H9 (cell line): Measurements from ENCODE around the gene HCN4. TPM values are rescaled to one million over a fixed set of nuclear protein-coding genes. Genes with fewer than 3 reads are reported as not detected.

Experiments used
- DNase-seq: peaks from one replicate; pipeline ENCODE4 v3.0.0-alpha.2; 2017
- H2AFZ ChIP-seq: one replicate; pipeline ENCODE4 v1.6.1; 2013; ENCODE audit warnings: mild to moderate bottlenecking, low read length, control low read depth, moderate library complexity
- H2AK5ac ChIP-seq: 2 replicates; pipeline ENCODE4 v1.6.1; 2013; ENCODE audit warnings: low read length, control low read depth, mixed read lengths; ENCODE audit not compliant: insufficient read length
- H2BK120ac ChIP-seq: one replicate; pipeline ENCODE4 v1.6.1; 2013; ENCODE audit warnings: low read depth, mild to moderate bottlenecking, low read length, control low read depth, inconsistent platforms; ENCODE audit not compliant: poor library complexity, severe bottlenecking
- H2BK12ac ChIP-seq: 2 replicates; pipeline ENCODE4 v1.6.1; 2013; ENCODE audit warnings: low read length, control low read depth, mixed read lengths, low read depth; ENCODE audit not compliant: insufficient read length
- H2BK15ac ChIP-seq: 2 replicates; pipeline ENCODE4 v1.6.1; 2013; ENCODE audit warnings: low read depth, low read length, control low read depth
- H2BK20ac ChIP-seq: one replicate; pipeline ENCODE4 v1.6.1; 2013; ENCODE audit warnings: low read depth, mild to moderate bottlenecking, low read length, control low read depth, inconsistent platforms; ENCODE audit not compliant: poor library complexity, severe bottlenecking
- H2BK5ac ChIP-seq: 2 replicates; pipeline ENCODE4 v1.6.1; 2013; ENCODE audit warnings: low read length, control low read depth, mixed read lengths; ENCODE audit not compliant: insufficient read length
- H3K14ac ChIP-seq: 2 replicates; pipeline ENCODE4 v1.6.1; 2013; ENCODE audit warnings: low read length, control low read depth; ENCODE audit not compliant: insufficient read depth
- H3K18ac ChIP-seq: 2 replicates; pipeline ENCODE4 v1.6.1; 2013; ENCODE audit warnings: low read depth, mild to moderate bottlenecking, mixed read lengths, low read length, control low read depth; ENCODE audit not compliant: insufficient read length
- H3K23ac ChIP-seq: 2 replicates; pipeline ENCODE4 v1.6.1; 2013; ENCODE audit warnings: low read length, control low read depth, mixed read lengths, low read depth; ENCODE audit not compliant: insufficient read length
- H3K23me2 ChIP-seq: 2 replicates; pipeline ENCODE4 v1.6.1; 2013; ENCODE audit warnings: low read depth, mild to moderate bottlenecking, mixed read lengths, low read length, control low read depth; ENCODE audit not compliant: insufficient read length, poor library complexity, severe bottlenecking
- H3K27ac ChIP-seq: 2 replicates; pipeline ENCODE4 v1.5.1; 2013; ENCODE audit warnings: low read length, control low read depth, mixed read lengths, low read depth; ENCODE audit not compliant: insufficient read length
- H3K27me3 ChIP-seq: 2 replicates; pipeline ENCODE4 v1.6.1; 2013; ENCODE audit warnings: low read length, control low read depth, inconsistent platforms; ENCODE audit not compliant: insufficient read depth
- H3K4ac ChIP-seq: 2 replicates; pipeline ENCODE4 v1.6.1; 2013; ENCODE audit warnings: low read depth, mild to moderate bottlenecking, control low read depth, inconsistent platforms, low read length, moderate library complexity
- H3K4me1 ChIP-seq: 2 replicates; pipeline ENCODE4 v1.6.1; 2013; ENCODE audit warnings: low read length, control low read depth, inconsistent platforms; ENCODE audit not compliant: insufficient read depth
- H3K4me2 ChIP-seq: 2 replicates; pipeline ENCODE4 v1.6.1; 2013; ENCODE audit warnings: low read length, control low read depth, mixed read lengths; ENCODE audit not compliant: insufficient read length, insufficient read depth
- H3K56ac ChIP-seq: 2 replicates; pipeline ENCODE4 v1.6.1; 2013; ENCODE audit warnings: low read depth, mild to moderate bottlenecking, mixed read lengths, low read length, control low read depth; ENCODE audit not compliant: insufficient read length
- H3K79me1 ChIP-seq: 2 replicates; pipeline ENCODE4 v1.6.1; 2013; ENCODE audit warnings: low read depth, mild to moderate bottlenecking, moderate library complexity, low read length, control low read depth, inconsistent platforms; ENCODE audit not compliant: insufficient read depth, poor library complexity, severe bottlenecking
- H3K79me2 ChIP-seq: 2 replicates; pipeline ENCODE4 v1.6.1; 2013; ENCODE audit warnings: low read length, control low read depth, inconsistent platforms; ENCODE audit not compliant: insufficient read depth
- H3K9ac ChIP-seq: 2 replicates; pipeline ENCODE4 v1.6.1; 2013; ENCODE audit warnings: low read length, control low read depth, mixed read lengths; ENCODE audit not compliant: insufficient read length; ENCODE audit errors: extremely low read depth
- H3K9me3 ChIP-seq: one replicate; pipeline ENCODE4 v1.6.1; 2013; ENCODE audit warnings: low read depth, low read length, inconsistent platforms; ENCODE audit not compliant: control insufficient read depth
- H3T11ph ChIP-seq: one replicate; pipeline ENCODE4 v1.6.1; 2013; ENCODE audit warnings: mild to moderate bottlenecking, low read length, control low read depth, inconsistent platforms
- H4K20me1 ChIP-seq: one replicate; pipeline ENCODE4 v1.6.1; 2013; ENCODE audit not compliant: control insufficient read depth, insufficient read length, insufficient read depth
- H4K5ac ChIP-seq: 2 replicates; pipeline ENCODE4 v1.6.1; 2013; ENCODE audit warnings: low read depth, mild to moderate bottlenecking, mixed read lengths, low read length, control low read depth; ENCODE audit not compliant: insufficient read length
- H4K8ac ChIP-seq: replicated peaks from 2 replicates; pipeline ENCODE4 v1.6.1; 2013; ENCODE audit warnings: low read length, control low read depth, mixed read lengths, low read depth; ENCODE audit not compliant: insufficient read length
- H4K91ac ChIP-seq: 2 replicates; pipeline ENCODE4 v1.6.1; 2013; ENCODE audit warnings: low read depth, mild to moderate bottlenecking, moderate library complexity, mixed read lengths, low read length, control low read depth; ENCODE audit not compliant: insufficient read length
- H3K27ac Mint-ChIP-seq, 3 experiments: 2 replicates in 2 of 3; 3 replicates in 1 of 3; pipeline ENCODE4 v1.8.0; 2020 to 2021; ENCODE audit warnings: mixed read lengths in 3 of 3, mild to moderate bottlenecking in 1 of 3, moderate library complexity in 1 of 3
- H3K27me3 Mint-ChIP-seq: 2 replicates; pipeline ENCODE4 v1.8.0; 2021; ENCODE audit warnings: low read depth, mild to moderate bottlenecking, moderate library complexity, mixed read lengths
- H3K36me3 Mint-ChIP-seq, 3 experiments: 2 replicates in 2 of 3; 3 replicates in 1 of 3; pipeline ENCODE4 v1.8.0; 2020 to 2021; ENCODE audit warnings: low read depth in 3 of 3, mixed read lengths in 3 of 3; ENCODE audit not compliant: insufficient read depth in 1 of 3
- H3K4me1 Mint-ChIP-seq, 2 experiments: 2 replicates each; pipeline ENCODE4 v1.8.0; 2020; ENCODE audit warnings: mixed read lengths in 2 of 2
- H3K4me3 Mint-ChIP-seq, 2 experiments: 2 replicates in 1 of 2; 3 replicates in 1 of 2; pipeline ENCODE4 v1.8.0; 2020 to 2021; ENCODE audit warnings: mild to moderate bottlenecking in 2 of 2, mixed read lengths in 2 of 2, moderate library complexity in 1 of 2
- H3K9me3 Mint-ChIP-seq, 2 experiments: 2 replicates in 1 of 2; 3 replicates in 1 of 2; pipeline ENCODE4 v1.8.0; 2020; ENCODE audit warnings: mild to moderate bottlenecking in 2 of 2, mixed read lengths in 2 of 2, moderate library complexity in 1 of 2
- WGBS: extraction: QIAGEN DNeasy Blood & Tissue Kit; methylation state at CpG from one replicate; pipeline ENCODE4 v1.1.7; 2013; ENCODE audit warnings: missing lambda C conversion rate, low lambda C conversion rate, mixed read lengths; ENCODE audit not compliant: insufficient read length; ENCODE audit errors: extremely low coverage; 5-methylcytosine and 5-hydroxymethylcytosine counted together
- total RNA-seq: library from RNA; stranded (reverse); gene quantifications from 2 replicates; pipeline ENCODE4 v1.2.1, GENCODE V29; 2021
- TF ChIP-seq, protein P1 (sequence below): fragments of 200-600 bp; sonication (generic); conservative IDR thresholded peaks from 3 replicates; pipeline ENCODE4 v1.8.0; 2021; ENCODE audit warnings: antibody characterized with exemption, mild to moderate bottlenecking

Gene HCN4
- total RNA-seq, 1 experiment from 2014 or later: 10.5 TPM

GRCh38 chr15:73374604-73375003 is 5.8 kb upstream of the HCN4 start:
- H3K27me3 Mint-ChIP-seq: peaks cover 61% of the 10 kb centered on the region

More at GRCh38 chr15:73374604-73375003, 5.8 kb upstream of the HCN4 start:
- Histone ChIP-seq H4K5ac (no peak overlapping the region), H3K9me3 (no peaks in the 10 kb centered on the region), H3K56ac (no peak overlapping the region), H3K4ac (no peak overlapping the region), H3K27me3 (no peaks in the 10 kb centered on the region; the same call in 1 of the 2 replicates), H3K27ac (no peak overlapping the region), H3T11ph (no peak overlapping the region), H3K23ac (no peak overlapping the region), H3K9ac (no peak overlapping the region), H3K4me2 (no peak overlapping the region), H3K14ac (no peak overlapping the region), H3K18ac (no peak overlapping the region), H2BK12ac (no peak overlapping the region), H3K4me1 (peaks cover 2% of the 10 kb centered on the region; the same call in 1 of the 2 replicates), H2BK20ac (no peak overlapping the region), H3K79me2 (no peaks in the 10 kb centered on the region), H2BK5ac (no peak overlapping the region), H2BK120ac (no peak overlapping the region), H2AFZ (no peak overlapping the region), H2AK5ac (no peak overlapping the region), H3K23me2 (no peaks in the 10 kb centered on the region), H4K8ac (no peak overlapping the region), H4K20me1 (no peaks in the 10 kb centered on the region), H2BK15ac (no peak overlapping the region), H3K79me1 (no peaks in the 10 kb centered on the region), H4K91ac (no peak overlapping the region)
- DNase-seq: no peak
- no CpG with 5 or more reads among the region's 6 CpGs for WGBS
- no peaks in the 10 kb centered on the region; a peak in 2 of 7 replicates for H3K36me3 Mint-ChIP-seq
- H3K4me3 Mint-ChIP-seq: no peak overlapping the region
- H3K9me3 Mint-ChIP-seq: peaks cover 0 to 5% of the 10 kb centered on the region in 2 experiments; a peak in 1 of 5 replicates
- H3K27ac Mint-ChIP-seq: no peak overlapping the region; a peak in 2 of 7 replicates
- H3K4me1 Mint-ChIP-seq: peaks cover 46 to 53% of the 10 kb centered on the region in 2 experiments
- TF ChIP-seq, protein P1, sequence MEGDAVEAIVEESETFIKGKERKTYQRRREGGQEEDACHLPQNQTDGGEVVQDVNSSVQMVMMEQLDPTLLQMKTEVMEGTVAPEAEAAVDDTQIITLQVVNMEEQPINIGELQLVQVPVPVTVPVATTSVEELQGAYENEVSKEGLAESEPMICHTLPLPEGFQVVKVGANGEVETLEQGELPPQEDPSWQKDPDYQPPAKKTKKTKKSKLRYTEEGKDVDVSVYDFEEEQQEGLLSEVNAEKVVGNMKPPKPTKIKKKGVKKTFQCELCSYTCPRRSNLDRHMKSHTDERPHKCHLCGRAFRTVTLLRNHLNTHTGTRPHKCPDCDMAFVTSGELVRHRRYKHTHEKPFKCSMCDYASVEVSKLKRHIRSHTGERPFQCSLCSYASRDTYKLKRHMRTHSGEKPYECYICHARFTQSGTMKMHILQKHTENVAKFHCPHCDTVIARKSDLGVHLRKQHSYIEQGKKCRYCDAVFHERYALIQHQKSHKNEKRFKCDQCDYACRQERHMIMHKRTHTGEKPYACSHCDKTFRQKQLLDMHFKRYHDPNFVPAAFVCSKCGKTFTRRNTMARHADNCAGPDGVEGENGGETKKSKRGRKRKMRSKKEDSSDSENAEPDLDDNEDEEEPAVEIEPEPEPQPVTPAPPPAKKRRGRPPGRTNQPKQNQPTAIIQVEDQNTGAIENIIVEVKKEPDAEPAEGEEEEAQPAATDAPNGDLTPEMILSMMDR: no peak
